OCI-LY3 (cell line): Measurements from ENCODE around the gene NCKAP1.

Experiments
- EZH2phosphoT487 ChIP-seq: fragments of 200-600 bp; shearing (Covaris generic); IDR thresholded peaks from 2 replicates; pipeline ENCODE4 v1.6.1; 2018; ENCODE audit warnings: antibody characterized with exemption, mixed run types, low read depth
- TF ChIP-seq, protein P1 (sequence below): fragments of 200-600, 300-600 bp; sonication (generic); IDR thresholded peaks from 2 replicates; pipeline ENCODE4 v1.5.1; 2014; ENCODE audit warnings: antibody characterized with exemption, low read length, low read depth

GRCh38 chr2:182982941-182983340 is 55.3 kb downstream of the NCKAP1 start:
- TF ChIP-seq, protein P1, sequence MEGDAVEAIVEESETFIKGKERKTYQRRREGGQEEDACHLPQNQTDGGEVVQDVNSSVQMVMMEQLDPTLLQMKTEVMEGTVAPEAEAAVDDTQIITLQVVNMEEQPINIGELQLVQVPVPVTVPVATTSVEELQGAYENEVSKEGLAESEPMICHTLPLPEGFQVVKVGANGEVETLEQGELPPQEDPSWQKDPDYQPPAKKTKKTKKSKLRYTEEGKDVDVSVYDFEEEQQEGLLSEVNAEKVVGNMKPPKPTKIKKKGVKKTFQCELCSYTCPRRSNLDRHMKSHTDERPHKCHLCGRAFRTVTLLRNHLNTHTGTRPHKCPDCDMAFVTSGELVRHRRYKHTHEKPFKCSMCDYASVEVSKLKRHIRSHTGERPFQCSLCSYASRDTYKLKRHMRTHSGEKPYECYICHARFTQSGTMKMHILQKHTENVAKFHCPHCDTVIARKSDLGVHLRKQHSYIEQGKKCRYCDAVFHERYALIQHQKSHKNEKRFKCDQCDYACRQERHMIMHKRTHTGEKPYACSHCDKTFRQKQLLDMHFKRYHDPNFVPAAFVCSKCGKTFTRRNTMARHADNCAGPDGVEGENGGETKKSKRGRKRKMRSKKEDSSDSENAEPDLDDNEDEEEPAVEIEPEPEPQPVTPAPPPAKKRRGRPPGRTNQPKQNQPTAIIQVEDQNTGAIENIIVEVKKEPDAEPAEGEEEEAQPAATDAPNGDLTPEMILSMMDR: no peak
- no peak for TF ChIP-seq EZH2phosphoT487
